ENCODE measurements around the gene OTUD5. TPM values are rescaled to one million over a fixed set of nuclear protein-coding genes. Genes with fewer than 3 reads are reported as not detected.

The OTUD5 gene
- total and polyA plus RNA-seq, 2 of the 13 experiments (the other 11 are each of a cell fraction or from before 2014, with no cell fraction given), result 18.4 to 42.2 TPM

- DNase-seq (ENCODE audit: low spot score), result no peak
- TF ChIP-seq ZBTB26 (CRISPR knock-in tag; IDR thresholded peaks at IDR 0.05; ENCODE audit: borderline replicate concordance) (no peak), RXRB (CRISPR knock-in tag; IDR thresholded peaks at IDR 0.05; ENCODE audit: borderline replicate concordance) (no peak)
- Histone ChIP-seq H3K4me1 (ENCODE audit: insufficient read depth, low read length) (peaks cover 14% of the 10 kb centered on the region), H3K36me3 (replicated peaks in 1 of 2; ENCODE audit: control insufficient read depth in 1 of 2, insufficient read depth in 2 of 2, low read length in 2 of 2) (peaks cover 12 to 13% of the 10 kb centered on the region in 2 experiments), H3K27ac (ENCODE audit: extremely low read length, insufficient read depth, low read length) (no peak overlapping the region), H2AFZ (ENCODE audit: low read length) (no peak overlapping the region), H4K20me1 (ENCODE audit: insufficient read depth, low read length) (no peaks in the 10 kb centered on the region), H3K9ac (ENCODE audit: insufficient read depth, low read depth, low read length) (no peak overlapping the region), H3K27me3 (ENCODE audit: control insufficient read depth in 1 of 2, insufficient read depth in 2 of 2, low read length in 2 of 2) (no peaks in the 10 kb centered on the region), H3K4me3 (replicated peaks in 1 of 3; ENCODE audit: insufficient read depth in 1 of 3, low read depth in 2 of 3, low read length in 3 of 3) (no peak overlapping the region), H3K4me2 (ENCODE audit: low read depth, low read length) (no peak overlapping the region), H3K9me3 (ENCODE audit: low read length) (no peaks in the 10 kb centered on the region), H3K79me2 (ENCODE audit: insufficient read depth, low read length) (peaks cover 5% of the 10 kb centered on the region)
- CTCF ChIA-PET (ENCODE audit: low intra/inter-chr PET ratio, low total read pairs), result no interaction called here
- in situ Hi-C loops (cut with HindIII; ENCODE audit: extremely low pct_ligation_motif_present, low pct_unique_long_range_greater_than_20kb) (no loop called here), intact Hi-C loops (cut with micrococcal nuclease; ENCODE audit: unreplicated experiment) (no loop called here)
- no peak; the same call in 2 of the 3 replicates for ATAC-seq
- no peak for FAIRE-seq
- POLR2A ChIA-PET, result interaction anchor here (1.8 kb wide), 1 partner anchor 13 kb away, joined by 5 read pairs; no protein-coding TSS in a partner anchor
- BruUV-seq (replicated peaks), result no TSS peak
- WGBS (ENCODE audit: low lambda C conversion rate), result 99% methylated on average over 7 of the region's 8 CpGs
These were observed 53.2 kb downstream of the OTUD5 start for GRCh38 chrX:48904180-48904579.

GRCh38 chrX:48903290-48903689 is 54.1 kb downstream of the OTUD5 start:
- Histone ChIP-seq H3K9ac (ENCODE audit: insufficient read depth, low read depth, low read length) (no peak overlapping the region), H3K27me3 (ENCODE audit: control insufficient read depth in 1 of 2, insufficient read depth in 2 of 2, low read length in 2 of 2) (no peaks in the 10 kb centered on the region), H2AFZ (ENCODE audit: low read length) (no peak overlapping the region), H3K9me3 (ENCODE audit: low read length) (no peaks in the 10 kb centered on the region), H3K79me2 (ENCODE audit: insufficient read depth, low read length) (peaks cover 11% of the 10 kb centered on the region), H3K4me3 (replicated peaks in 1 of 3; ENCODE audit: insufficient read depth in 1 of 3, low read depth in 2 of 3, low read length in 3 of 3) (no peak overlapping the region), H4K20me1 (ENCODE audit: insufficient read depth, low read length) (no peaks in the 10 kb centered on the region), H3K36me3 (replicated peaks in 1 of 2; ENCODE audit: control insufficient read depth in 1 of 2, insufficient read depth in 2 of 2, low read length in 2 of 2) (peaks cover 12 to 13% of the 10 kb centered on the region in 2 experiments), H3K4me1 (ENCODE audit: insufficient read depth, low read length) (peaks cover 10% of the 10 kb centered on the region), H3K4me2 (ENCODE audit: low read depth, low read length) (no peak overlapping the region), H3K27ac (ENCODE audit: extremely low read length, insufficient read depth, low read length) (no peak overlapping the region)
- FAIRE-seq, result no peak
- BruUV-seq (replicated peaks), result no TSS peak
- DNase-seq (ENCODE audit: low spot score), result no peak
- CTCF ChIA-PET (ENCODE audit: low intra/inter-chr PET ratio, low total read pairs), result no interaction called here
- ATAC-seq, result no peak
- 96% methylated on average over 6 of the region's 6 CpGs for WGBS (ENCODE audit: low lambda C conversion rate)
- intact Hi-C loops (cut with micrococcal nuclease; ENCODE audit: unreplicated experiment) (no loop called here), in situ Hi-C loops (cut with HindIII; ENCODE audit: extremely low pct_ligation_motif_present, low pct_unique_long_range_greater_than_20kb) (no loop called here)
- POLR2A ChIA-PET, result interaction anchor here (1.8 kb wide), 1 partner anchor 12 kb away, joined by 5 read pairs; no protein-coding TSS in a partner anchor
- TF ChIP-seq NONO (IDR thresholded peaks at IDR 0.05) (no peak), NONO (CRISPR knock-in tag; conservative IDR thresholded peaks at IDR 0.05) (no peak), SALL1 (CRISPR knock-in tag; IDR thresholded peaks at IDR 0.05) (no peak), DNMT1 (CRISPR knock-in tag; IDR thresholded peaks at IDR 0.05) (no peak), PAXIP1 (CRISPR knock-in tag; conservative IDR thresholded peaks at IDR 0.05) (no peak), ZNF644 (CRISPR knock-in tag; IDR thresholded peaks at IDR 0.05; ENCODE audit: low read depth) (no peak), ZBTB25 (CRISPR knock-in tag; IDR thresholded peaks at IDR 0.05) (no peak), RFX5 (IDR thresholded peaks at IDR 0.05; ENCODE audit: low read depth, low read length) (no peak)
